GM12801 (cell line): ENCODE measurements around the gene NAV2.

Experiments
- TF ChIP-seq, protein P1 (sequence below): IDR thresholded peaks from one replicate; pipeline ENCODE4 v1.5.1; 2011; ENCODE audit warnings: control low read depth; ENCODE audit not compliant: insufficient read length; ENCODE audit errors: extremely low read depth

Gene NAV2

DNA sequence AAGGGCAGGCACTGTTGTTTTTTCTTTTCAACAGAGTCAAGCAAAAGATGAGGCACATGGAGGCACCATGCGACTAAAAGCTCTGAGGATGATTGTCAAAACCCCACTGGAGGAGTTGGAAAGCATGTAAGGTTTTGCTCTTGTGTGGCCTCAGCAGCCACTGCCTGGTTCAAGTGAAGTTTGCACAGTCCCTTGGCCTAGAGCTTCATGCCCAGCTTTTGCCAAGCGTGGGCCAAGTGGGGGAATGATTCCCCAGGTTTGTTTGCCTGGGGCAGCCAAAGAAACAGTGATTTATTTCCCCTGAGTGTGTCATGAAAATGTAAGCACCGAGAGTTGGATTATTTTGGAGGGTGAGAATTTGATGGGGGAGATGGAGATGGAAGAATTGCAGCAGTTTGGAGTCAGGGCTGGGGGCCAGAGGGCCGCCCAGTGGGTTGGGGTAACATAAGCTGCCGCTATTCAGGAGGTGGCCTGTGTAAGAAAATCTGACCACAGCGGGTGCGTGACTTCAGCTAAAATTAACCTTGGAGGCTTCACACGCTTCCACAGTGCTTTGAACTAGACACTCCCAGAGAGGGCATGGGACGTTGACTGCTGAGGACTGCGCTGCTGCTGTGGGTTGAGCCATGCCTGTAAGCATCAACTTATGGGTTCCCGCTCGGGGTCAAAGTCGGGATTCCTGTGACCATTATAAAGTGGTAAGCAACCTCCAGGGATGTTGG, 100.7 kb downstream of the NAV2 start:
- TF ChIP-seq, protein P1, sequence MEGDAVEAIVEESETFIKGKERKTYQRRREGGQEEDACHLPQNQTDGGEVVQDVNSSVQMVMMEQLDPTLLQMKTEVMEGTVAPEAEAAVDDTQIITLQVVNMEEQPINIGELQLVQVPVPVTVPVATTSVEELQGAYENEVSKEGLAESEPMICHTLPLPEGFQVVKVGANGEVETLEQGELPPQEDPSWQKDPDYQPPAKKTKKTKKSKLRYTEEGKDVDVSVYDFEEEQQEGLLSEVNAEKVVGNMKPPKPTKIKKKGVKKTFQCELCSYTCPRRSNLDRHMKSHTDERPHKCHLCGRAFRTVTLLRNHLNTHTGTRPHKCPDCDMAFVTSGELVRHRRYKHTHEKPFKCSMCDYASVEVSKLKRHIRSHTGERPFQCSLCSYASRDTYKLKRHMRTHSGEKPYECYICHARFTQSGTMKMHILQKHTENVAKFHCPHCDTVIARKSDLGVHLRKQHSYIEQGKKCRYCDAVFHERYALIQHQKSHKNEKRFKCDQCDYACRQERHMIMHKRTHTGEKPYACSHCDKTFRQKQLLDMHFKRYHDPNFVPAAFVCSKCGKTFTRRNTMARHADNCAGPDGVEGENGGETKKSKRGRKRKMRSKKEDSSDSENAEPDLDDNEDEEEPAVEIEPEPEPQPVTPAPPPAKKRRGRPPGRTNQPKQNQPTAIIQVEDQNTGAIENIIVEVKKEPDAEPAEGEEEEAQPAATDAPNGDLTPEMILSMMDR, result no peak

DNA sequence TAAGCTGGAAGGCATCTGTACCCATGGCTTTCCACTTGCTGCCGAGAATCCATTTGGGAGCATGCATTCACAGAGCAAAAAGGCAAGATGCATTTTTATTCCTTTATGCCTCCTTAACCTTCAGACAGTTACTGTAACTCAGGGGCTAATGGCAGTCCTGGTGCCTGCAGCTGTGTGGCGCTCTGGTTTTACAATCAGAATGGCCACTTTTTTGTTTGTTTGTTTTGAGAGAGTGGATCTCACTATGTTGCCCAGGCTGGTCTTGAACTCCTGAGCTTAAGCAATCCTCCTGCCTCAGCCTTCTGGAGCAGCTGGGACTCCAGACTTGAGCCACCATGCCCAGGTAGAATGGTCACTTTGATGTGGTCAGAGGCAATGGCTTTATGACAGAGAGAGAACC, 101.8 kb downstream of the NAV2 start:
- TF ChIP-seq, protein P1, result no peak

DNA sequence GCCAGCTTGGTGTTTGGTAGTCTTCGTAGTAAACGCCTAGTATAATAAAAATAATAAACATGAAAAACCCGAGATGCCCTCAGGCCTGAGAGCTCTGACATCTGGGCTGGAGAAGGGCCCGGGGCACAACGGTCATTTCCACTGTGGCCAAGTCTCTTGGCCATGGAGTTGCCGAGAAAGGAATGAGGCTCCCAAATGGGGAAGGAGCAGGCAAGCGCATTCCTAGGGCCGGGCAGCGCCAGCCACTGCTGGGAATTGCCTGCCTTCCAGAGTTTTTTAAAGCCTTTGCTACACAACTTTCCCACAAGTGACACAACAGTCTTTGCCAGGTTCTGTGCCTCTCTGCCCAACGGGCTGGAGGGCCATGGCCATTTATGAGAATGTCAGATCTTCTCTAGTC, 103.4 kb downstream of the NAV2 start:
- TF ChIP-seq, protein P1, result no peak

- TF ChIP-seq, protein P1, result no peak
Measured at GRCh38 chr11:19816817-19817216, 104.2 kb downstream of the NAV2 start.

- TF ChIP-seq, protein P1, result no peak
Measured at GRCh38 chr11:19817265-19817851, 104.7 kb downstream of the NAV2 start.

DNA sequence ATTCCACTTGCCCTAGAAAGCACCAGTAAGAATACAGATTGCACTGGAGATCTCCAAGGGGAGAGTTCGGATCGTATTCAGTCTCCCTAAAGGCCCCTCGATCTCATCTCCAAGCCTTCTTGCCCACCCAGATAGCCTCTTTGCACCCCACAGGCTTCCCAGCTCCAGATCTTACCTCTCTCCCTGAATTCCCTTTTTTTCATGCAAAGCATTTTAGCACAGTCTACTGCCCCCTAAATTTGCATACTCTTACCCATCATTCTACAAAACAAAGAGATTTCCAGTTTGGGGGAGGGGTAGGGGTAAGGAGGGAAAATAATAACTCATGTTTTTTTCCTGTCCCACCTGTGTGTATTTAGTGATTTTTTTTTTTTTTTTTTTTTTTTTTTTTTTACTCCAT, 105.2 kb downstream of the NAV2 start:
- TF ChIP-seq, protein P1, result no peak

GRCh38 chr11:19818619-19819018, 106.0 kb downstream of the NAV2 start:
- TF ChIP-seq, protein P1, result no peak
